ENCODE measurements around the gene KIAA2012.

KIAA2012 gene

DNA sequence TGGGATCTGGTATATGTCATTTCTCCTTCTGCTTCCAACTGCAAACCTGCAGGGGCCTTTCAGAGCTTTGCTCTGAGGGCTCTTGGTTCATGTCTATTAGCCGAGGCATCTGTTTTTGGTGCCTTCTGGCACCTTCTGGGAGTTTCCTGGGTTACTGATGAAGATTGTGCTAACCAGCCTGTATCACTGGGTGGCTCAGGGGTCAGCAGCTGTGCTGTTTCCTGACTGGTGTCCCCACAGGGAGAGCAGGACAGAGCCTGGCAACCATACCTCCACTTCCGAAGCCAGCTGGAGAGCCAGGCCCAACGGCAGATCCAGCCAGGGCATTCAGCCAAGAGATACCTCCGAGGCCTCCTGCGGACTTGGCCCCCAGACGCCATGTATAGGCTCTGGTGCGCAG is 17.5 kb downstream of the KIAA2012 start:
- H3K4me1 ChIP-seq (ENCODE audit: insufficient read depth, low read length), result no peaks in the 10 kb centered on the region
- no peaks in the 10 kb centered on the region for H3K9me3 ChIP-seq (ENCODE audit: insufficient read depth, low read length, severe bottlenecking)
- no peak overlapping the region for H3K9ac ChIP-seq (ENCODE audit: low read depth, low read length)
- DNase-seq, result no peak
- ATAC-seq (ENCODE audit: insufficient read depth, low read depth), result no peak
- H4K20me1 ChIP-seq (ENCODE audit: insufficient read depth, low read length), result no peaks in the 10 kb centered on the region
- no peaks in the 10 kb centered on the region for H3K36me3 ChIP-seq (ENCODE audit: insufficient read depth, low read length)
- TF ChIP-seq, protein P1, sequence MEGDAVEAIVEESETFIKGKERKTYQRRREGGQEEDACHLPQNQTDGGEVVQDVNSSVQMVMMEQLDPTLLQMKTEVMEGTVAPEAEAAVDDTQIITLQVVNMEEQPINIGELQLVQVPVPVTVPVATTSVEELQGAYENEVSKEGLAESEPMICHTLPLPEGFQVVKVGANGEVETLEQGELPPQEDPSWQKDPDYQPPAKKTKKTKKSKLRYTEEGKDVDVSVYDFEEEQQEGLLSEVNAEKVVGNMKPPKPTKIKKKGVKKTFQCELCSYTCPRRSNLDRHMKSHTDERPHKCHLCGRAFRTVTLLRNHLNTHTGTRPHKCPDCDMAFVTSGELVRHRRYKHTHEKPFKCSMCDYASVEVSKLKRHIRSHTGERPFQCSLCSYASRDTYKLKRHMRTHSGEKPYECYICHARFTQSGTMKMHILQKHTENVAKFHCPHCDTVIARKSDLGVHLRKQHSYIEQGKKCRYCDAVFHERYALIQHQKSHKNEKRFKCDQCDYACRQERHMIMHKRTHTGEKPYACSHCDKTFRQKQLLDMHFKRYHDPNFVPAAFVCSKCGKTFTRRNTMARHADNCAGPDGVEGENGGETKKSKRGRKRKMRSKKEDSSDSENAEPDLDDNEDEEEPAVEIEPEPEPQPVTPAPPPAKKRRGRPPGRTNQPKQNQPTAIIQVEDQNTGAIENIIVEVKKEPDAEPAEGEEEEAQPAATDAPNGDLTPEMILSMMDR (IDR thresholded peaks at IDR 0.05; ENCODE audit: borderline replicate concordance, extremely low read depth, low read length, poor library complexity, severe bottlenecking), result no peak
- TF ChIP-seq EZH2 (IDR thresholded peaks at IDR 0.05; ENCODE audit: borderline replicate concordance, low read depth, low read length, severe bottlenecking), result no peak
- H3K4me3 ChIP-seq (ENCODE audit: low read depth in 1 of 2, low read length in 2 of 2), result no peak overlapping the region
- no peaks in the 10 kb centered on the region for H3K79me2 ChIP-seq (ENCODE audit: insufficient read depth, low read length)
- peaks cover 10% of the 10 kb centered on the region for H3K27me3 ChIP-seq (ENCODE audit: insufficient read depth, low read length, poor library complexity)
- no peak overlapping the region for H2AFZ ChIP-seq (ENCODE audit: low read depth, low read length)
- H3K27ac ChIP-seq (ENCODE audit: low read length), result no peak overlapping the region
- no peak overlapping the region for H3K4me2 ChIP-seq (ENCODE audit: insufficient read depth, low read length)

DNA sequence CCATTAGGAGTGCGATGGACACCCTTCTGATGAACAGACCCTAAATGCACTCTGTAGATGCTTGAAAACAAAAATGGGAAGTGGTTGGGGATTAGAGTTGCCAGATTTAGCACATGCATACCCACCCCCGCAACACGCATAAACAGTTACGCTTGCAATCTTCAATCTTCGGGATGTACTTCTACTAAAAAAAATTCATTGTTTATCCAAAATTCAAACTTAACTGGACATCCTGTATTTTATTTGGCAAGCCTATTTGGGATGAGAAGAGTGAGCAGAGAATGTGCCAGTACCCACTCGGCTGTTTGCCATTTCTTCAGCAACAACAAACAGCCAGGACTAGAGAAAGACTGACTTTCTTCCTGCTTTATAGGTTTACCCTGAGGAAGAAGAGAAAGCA is 18.4 kb downstream of the KIAA2012 start:
- no peaks in the 10 kb centered on the region for H3K9me3 ChIP-seq (ENCODE audit: insufficient read depth, low read length, severe bottlenecking)
- DNase-seq (no peak), ATAC-seq (ENCODE audit: insufficient read depth, low read depth) (no peak)
- H3K27ac ChIP-seq (ENCODE audit: low read length), result no peak overlapping the region
- H3K4me1 ChIP-seq (ENCODE audit: insufficient read depth, low read length), result no peaks in the 10 kb centered on the region
- H3K4me3 ChIP-seq (ENCODE audit: low read depth in 1 of 2, low read length in 2 of 2), result no peak overlapping the region
- no peak for TF ChIP-seq EZH2 (IDR thresholded peaks at IDR 0.05; ENCODE audit: borderline replicate concordance, low read depth, low read length, severe bottlenecking)
- TF ChIP-seq, protein P1 (IDR thresholded peaks at IDR 0.05; ENCODE audit: borderline replicate concordance, extremely low read depth, low read length, poor library complexity, severe bottlenecking), result no peak
- no peak overlapping the region for H2AFZ ChIP-seq (ENCODE audit: low read depth, low read length)
- no peaks in the 10 kb centered on the region for H4K20me1 ChIP-seq (ENCODE audit: insufficient read depth, low read length)
- no peaks in the 10 kb centered on the region for H3K36me3 ChIP-seq (ENCODE audit: insufficient read depth, low read length)
- H3K27me3 ChIP-seq (ENCODE audit: insufficient read depth, low read length, poor library complexity), result peaks cover 10% of the 10 kb centered on the region
- H3K4me2 ChIP-seq (ENCODE audit: insufficient read depth, low read length), result no peak overlapping the region
- H3K79me2 ChIP-seq (ENCODE audit: insufficient read depth, low read length), result no peaks in the 10 kb centered on the region
- H3K9ac ChIP-seq (ENCODE audit: low read depth, low read length), result no peak overlapping the region

DNA sequence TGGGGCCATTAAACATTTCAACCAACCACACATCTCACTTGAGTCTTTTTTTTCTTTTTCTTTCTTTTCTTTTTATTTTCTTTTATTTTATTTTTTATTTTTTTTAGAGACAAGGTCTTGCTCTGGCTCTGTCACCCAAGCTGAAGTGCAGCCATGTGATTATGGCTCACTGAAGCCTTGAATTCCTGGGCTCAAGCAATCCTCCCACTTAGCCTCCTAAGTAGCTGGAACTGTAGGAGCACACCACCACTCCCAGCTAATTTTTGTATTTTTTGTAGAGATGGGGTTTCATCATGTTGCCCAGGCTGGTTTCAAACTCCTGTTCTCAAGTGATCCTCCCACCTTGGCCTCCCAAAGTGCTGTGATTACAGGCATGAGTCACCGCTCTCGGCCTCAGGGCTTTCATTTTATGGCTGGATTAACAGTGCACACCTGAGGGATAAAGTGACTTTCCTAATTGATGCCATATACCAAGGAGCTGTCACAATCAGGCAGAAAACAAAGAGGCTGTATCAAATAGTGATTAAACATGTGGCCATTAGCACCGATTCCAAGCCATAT is 21.5 kb downstream of the KIAA2012 start:
- no peak overlapping the region for H3K27ac ChIP-seq (ENCODE audit: low read length)
- DNase-seq (no peak), ATAC-seq (ENCODE audit: insufficient read depth, low read depth) (no peak)
- H3K27me3 ChIP-seq (ENCODE audit: insufficient read depth, low read length, poor library complexity), result peaks cover 2% of the 10 kb centered on the region
- no peak overlapping the region for H2AFZ ChIP-seq (ENCODE audit: low read depth, low read length)
- TF ChIP-seq, protein P1 (IDR thresholded peaks at IDR 0.05; ENCODE audit: borderline replicate concordance, extremely low read depth, low read length, poor library complexity, severe bottlenecking), result no peak
- no peak for TF ChIP-seq EZH2 (IDR thresholded peaks at IDR 0.05; ENCODE audit: borderline replicate concordance, low read depth, low read length, severe bottlenecking)
- H4K20me1 ChIP-seq (ENCODE audit: insufficient read depth, low read length), result no peaks in the 10 kb centered on the region
- H3K9me3 ChIP-seq (ENCODE audit: insufficient read depth, low read length, severe bottlenecking), result no peaks in the 10 kb centered on the region
- no peaks in the 10 kb centered on the region for H3K36me3 ChIP-seq (ENCODE audit: insufficient read depth, low read length)
- H3K4me2 ChIP-seq (ENCODE audit: insufficient read depth, low read length), result no peak overlapping the region
- no peak overlapping the region for H3K4me3 ChIP-seq (ENCODE audit: low read depth in 1 of 2, low read length in 2 of 2)
- H3K9ac ChIP-seq (ENCODE audit: low read depth, low read length), result no peak overlapping the region
- no peaks in the 10 kb centered on the region for H3K79me2 ChIP-seq (ENCODE audit: insufficient read depth, low read length)
- no peaks in the 10 kb centered on the region for H3K4me1 ChIP-seq (ENCODE audit: insufficient read depth, low read length)

DNA sequence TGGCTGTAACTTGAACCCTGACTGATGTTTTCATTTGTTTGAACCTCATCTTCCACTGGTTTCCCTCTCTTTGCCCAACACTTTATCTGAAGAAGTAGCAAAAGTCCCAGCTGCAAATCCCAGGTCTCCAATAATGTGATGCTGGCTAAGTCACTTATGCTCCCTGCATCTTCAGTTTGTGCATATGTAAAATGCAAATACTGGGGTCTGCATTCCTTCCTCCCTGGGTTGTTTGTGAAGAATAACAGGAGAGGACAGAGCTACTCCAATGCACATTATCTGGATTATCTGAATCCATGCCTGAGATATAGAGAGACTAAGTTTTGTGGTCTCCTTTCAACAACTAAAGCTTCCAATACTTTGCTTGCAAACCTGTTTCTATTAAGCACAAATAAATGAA is 22.2 kb downstream of the KIAA2012 start:
- H3K27me3 ChIP-seq (ENCODE audit: insufficient read depth, low read length, poor library complexity), result peaks cover 3% of the 10 kb centered on the region
- no peak overlapping the region for H3K27ac ChIP-seq (ENCODE audit: low read length)
- H2AFZ ChIP-seq (ENCODE audit: low read depth, low read length), result no peak overlapping the region
- TF ChIP-seq, protein P1 (IDR thresholded peaks at IDR 0.05; ENCODE audit: borderline replicate concordance, extremely low read depth, low read length, poor library complexity, severe bottlenecking), result no peak
- TF ChIP-seq EZH2 (IDR thresholded peaks at IDR 0.05; ENCODE audit: borderline replicate concordance, low read depth, low read length, severe bottlenecking), result no peak
- ATAC-seq (ENCODE audit: insufficient read depth, low read depth) (no peak), DNase-seq (no peak)
- no peaks in the 10 kb centered on the region for H4K20me1 ChIP-seq (ENCODE audit: insufficient read depth, low read length)
- no peaks in the 10 kb centered on the region for H3K4me1 ChIP-seq (ENCODE audit: insufficient read depth, low read length)
- no peaks in the 10 kb centered on the region for H3K79me2 ChIP-seq (ENCODE audit: insufficient read depth, low read length)
- H3K4me3 ChIP-seq (ENCODE audit: low read depth in 1 of 2, low read length in 2 of 2), result no peak overlapping the region
- H3K9me3 ChIP-seq (ENCODE audit: insufficient read depth, low read length, severe bottlenecking), result no peaks in the 10 kb centered on the region
- H3K36me3 ChIP-seq (ENCODE audit: insufficient read depth, low read length), result no peaks in the 10 kb centered on the region
- H3K9ac ChIP-seq (ENCODE audit: low read depth, low read length), result no peak overlapping the region
- no peak overlapping the region for H3K4me2 ChIP-seq (ENCODE audit: insufficient read depth, low read length)

All from DND-41 (cell line).